ENCODE results near the gene PHACTR3. TPM values are rescaled to one million over a fixed set of nuclear protein-coding genes. Genes with fewer than 3 reads are reported as not detected.

The PHACTR3 gene
- total RNA-seq, 6 donors from 2014 or later, result 5.5 to 30.8 (median 11.4) TPM

- Histone ChIP-seq H3K4me1 (no peaks in the 10 kb centered on the region), H3K27me3 (no peaks in the 10 kb centered on the region), H3K27ac (no peak overlapping the region), H3K9me3 (no peaks in the 10 kb centered on the region), H3K36me3 (no peaks in the 10 kb centered on the region), H3K4me3 (no peak overlapping the region)
- no peak for DNase-seq
- 61 to 80% methylated on average over 1 of the region's 1 CpG for WGBS, 2 donors
- TF ChIP-seq POLR2A (IDR thresholded peaks at IDR 0.05) (no peak), POLR2AphosphoS5 (IDR thresholded peaks at IDR 0.05) (no peak), EP300 (IDR thresholded peaks at IDR 0.05) (no peak), CTCF (IDR thresholded peaks at IDR 0.05) (no peak)
- no peak for ATAC-seq (ENCODE audit: low FRiP score in 2 of 2)
Measured at GRCh38 chr20:59895908-59896307, 291.6 kb downstream of the PHACTR3 start.

Small RNAs within 50 kb of the gene (small RNA-seq; reads per million reads assigned to genes)
- gene RNU7-141P, result 0 to 0.07 (median 0) reads per million in 4 donors
